CD14-positive monocyte (primary cell): ENCODE data around the gene OR51B2. TPM values are rescaled to one million over a fixed set of nuclear protein-coding genes. Genes with fewer than 3 reads are reported as not detected.
"Not testable (repeated sequence)": the region's sequence is repeated elsewhere in the genome, so short reads cannot be mapped to it uniquely, and the experiment has no call there.

Source experiments
- DNase-seq, 3 donors: peaks; one replicate each; pipeline ENCODE4 v3.0.0-alpha.2; 2011 to 2022
- H2AFZ ChIP-seq: 2 replicates; pipeline ENCODE4 v1.6.0; 2012; ENCODE audit warnings: mild to moderate bottlenecking, low read depth, low read length, inconsistent platforms; ENCODE audit not compliant: insufficient read depth, poor library complexity, severe bottlenecking
- H3K27ac ChIP-seq, 2 donors: 1 replicate in 1 of 2; 2 replicates in 1 of 2; pipeline ENCODE4 v1.5.1; 2012 to 2013; ENCODE audit warnings: low read length in 2 of 2, control low read depth in 1 of 2, inconsistent platforms in 1 of 2, low read depth in 1 of 2, mild to moderate bottlenecking in 1 of 2
- H3K27me3 ChIP-seq, 2 donors: one replicate each; pipeline versions ENCODE4 v1.6.0 to v1.6.1; 2011 to 2013; ENCODE audit warnings: low read length in 2 of 2; ENCODE audit not compliant: control insufficient read depth in 2 of 2, insufficient read depth in 2 of 2
- H3K36me3 ChIP-seq, 2 donors: replicated peaks in 1 of 2; 1 replicate in 1 of 2; 2 replicates in 1 of 2; pipeline versions ENCODE4 v1.5.1 to v1.6.1; 2012 to 2013; ENCODE audit warnings: low read length in 2 of 2, control low read depth in 1 of 2, inconsistent platforms in 1 of 2, mild to moderate bottlenecking in 1 of 2; ENCODE audit not compliant: insufficient read depth in 2 of 2, control insufficient read depth in 1 of 2
- H3K4me1 ChIP-seq, 2 donors: 1 replicate in 1 of 2; 2 replicates in 1 of 2; pipeline versions ENCODE4 v1.5.1 to v1.6.1; 2012 to 2013; ENCODE audit warnings: low read length in 2 of 2, control low read depth in 1 of 2, inconsistent platforms in 1 of 2, mild to moderate bottlenecking in 1 of 2, moderate library complexity in 1 of 2; ENCODE audit not compliant: insufficient read depth in 2 of 2, control insufficient read depth in 1 of 2
- H3K4me2 ChIP-seq: replicated peaks from 2 replicates; pipeline ENCODE3; 2012; ENCODE audit warnings: low read length, moderate library complexity, mild to moderate bottlenecking; ENCODE audit not compliant: poor library complexity, severe bottlenecking; ENCODE audit errors: extremely low read depth
- H3K4me3 ChIP-seq, 3 experiments: fragments of 200-600 bp in 1 of 3; sonication (generic) in 1 of 3; replicated peaks in 1 of 3; 1 replicate in 2 of 3; 2 replicates in 1 of 3; pipeline ENCODE4 v1.5.1; 2011 to 2013; ENCODE audit warnings: low read length in 3 of 3, mild to moderate bottlenecking in 3 of 3, control low read depth in 2 of 3, low read depth in 2 of 3, inconsistent platforms in 1 of 3, moderate library complexity in 1 of 3
- H3K79me2 ChIP-seq: 2 replicates; pipeline ENCODE4 v1.6.0; 2012; ENCODE audit warnings: mild to moderate bottlenecking, control low read depth, inconsistent platforms, low read length, moderate library complexity; ENCODE audit not compliant: insufficient read depth
- H3K9ac ChIP-seq: 2 replicates; pipeline ENCODE4 v1.6.0; 2017; ENCODE audit warnings: low read length, mild to moderate bottlenecking; ENCODE audit not compliant: insufficient read depth, poor library complexity, severe bottlenecking
- H3K9me3 ChIP-seq, 2 donors: replicated peaks in 1 of 2; 1 replicate in 1 of 2; 2 replicates in 1 of 2; pipeline versions ENCODE4 v1.5.1 to v1.6.1; 2012 to 2013; ENCODE audit warnings: low read length in 2 of 2, control low read depth in 1 of 2; ENCODE audit not compliant: control insufficient read depth in 1 of 2, insufficient read depth in 1 of 2
- H4K20me1 ChIP-seq: 2 replicates; pipeline ENCODE4 v1.6.0; 2012; ENCODE audit warnings: mild to moderate bottlenecking, low read length, control low read depth, moderate library complexity; ENCODE audit not compliant: insufficient read depth
- H3K27ac Mint-ChIP-seq, 7 donors: one replicate each; pipeline ENCODE4 v1.8.0; 2020; ENCODE audit warnings: mild to moderate bottlenecking in 7 of 7, mixed read lengths in 7 of 7, moderate library complexity in 6 of 7, inconsistent platforms in 2 of 7
- H3K27me3 Mint-ChIP-seq, 3 donors: one replicate each; pipeline ENCODE4 v1.8.0; 2021 to 2022; ENCODE audit warnings: low read depth in 3 of 3, mild to moderate bottlenecking in 3 of 3, mixed read lengths in 3 of 3, moderate library complexity in 3 of 3, inconsistent platforms in 1 of 3
- H3K36me3 Mint-ChIP-seq, 2 donors: one replicate each; pipeline ENCODE4 v1.8.0; 2020; ENCODE audit warnings: mixed read lengths in 2 of 2, inconsistent platforms in 1 of 2, mild to moderate bottlenecking in 1 of 2
- H3K4me1 Mint-ChIP-seq: one replicate; pipeline ENCODE4 v1.8.0; 2020; ENCODE audit warnings: mild to moderate bottlenecking, mixed read lengths
- H3K4me3 Mint-ChIP-seq, 2 donors: one replicate each; pipeline ENCODE4 v1.8.0; 2020; ENCODE audit warnings: mild to moderate bottlenecking in 2 of 2, mixed read lengths in 2 of 2, moderate library complexity in 1 of 2
- H3K9me3 Mint-ChIP-seq, 7 donors: one replicate each; pipeline ENCODE4 v1.8.0; 2020 to 2022; ENCODE audit warnings: mixed read lengths in 7 of 7, mild to moderate bottlenecking in 6 of 7, moderate library complexity in 6 of 7, inconsistent platforms in 2 of 7
- CTCF ChIP-seq: fragments of 200-600 bp; IDR thresholded peaks from one replicate; pipeline ENCODE4 v1.8.0; 2022; ENCODE audit warnings: antibody characterized with exemption, mild to moderate bottlenecking
- WGBS: methylation state at CpG from one replicate; pipeline ENCODE4 v1.1.5; 2013; ENCODE audit warnings: missing lambda C conversion rate; ENCODE audit not compliant: insufficient coverage; 5-methylcytosine and 5-hydroxymethylcytosine counted together
- intact Hi-C, 2 donors: fragments of 100-400 bp; cut with micrococcal nuclease; formaldehyde crosslinking; loops; one replicate each; pipeline versions ENCODE4 v1.15.0 to v1.15.1; 2023
- polyA plus RNA-seq, 3 donors: library from polyadenylated mRNA; depleted of rRNA in 1 of 3; unstranded in 2 of 3; stranded (reverse) in 1 of 3; fragments of 300-500 nt in 2 of 3; fragments of >200 nt in 1 of 3; fragmentation: Illumina TruSeq in 2 of 3; gene quantifications; 1 replicate in 2 of 3; 2 replicates in 1 of 3; pipeline ENCODE4 v1.2.3, GENCODE V29; 2012 to 2021

The OR51B2 gene
- polyA plus RNA-seq, 3 donors = not detected

- Mint-ChIP-seq H3K36me3 (no peaks in the 10 kb centered on the region), H3K9me3 (peaks cover 0 to 2% (median 0%) of the 10 kb centered on the region in 7 donors), H3K4me1 (no peaks in the 10 kb centered on the region), H3K4me3 (no peak overlapping the region), H3K27ac (no peak overlapping the region), H3K27me3 (peaks cover 0 to 4% (median 0%) of the 10 kb centered on the region in 3 donors)
- intact Hi-C loops = no loop called here
- Histone ChIP-seq H2AFZ (no peak overlapping the region), H3K9ac (no peak overlapping the region), H3K4me1 (no peaks in the 10 kb centered on the region), H3K27ac (no peak overlapping the region), H3K27me3 (no peaks in the 10 kb centered on the region), H3K36me3 (no peaks in the 10 kb centered on the region), H3K4me3 (no peak overlapping the region), H3K4me2 (no peak overlapping the region), H3K9me3 (no peaks in the 10 kb centered on the region), H4K20me1 (no peaks in the 10 kb centered on the region), H3K79me2 (no peaks in the 10 kb centered on the region)
- WGBS = no CpG with 5 or more reads among the region's 1 CpG
- TF ChIP-seq CTCF = no peak
- no peak for DNase-seq
These were observed 25.6 kb downstream of the OR51B2 start for GRCh38 chr11:5298451-5298850.

- Histone ChIP-seq H2AFZ (no peak overlapping the region), H3K79me2 (no peaks in the 10 kb centered on the region), H3K9me3 (no peaks in the 10 kb centered on the region), H3K4me1 (no peaks in the 10 kb centered on the region), H3K4me3 (no peak overlapping the region), H3K9ac (no peak overlapping the region), H4K20me1 (no peaks in the 10 kb centered on the region), H3K27ac (no peak overlapping the region), H3K36me3 (no peaks in the 10 kb centered on the region), H3K4me2 (no peak overlapping the region), H3K27me3 (no peaks in the 10 kb centered on the region)
- Mint-ChIP-seq H3K36me3 (no peaks in the 10 kb centered on the region), H3K27me3 (peaks cover 0 to 4% (median 0%) of the 10 kb centered on the region in 3 donors), H3K4me1 (no peaks in the 10 kb centered on the region), H3K4me3 (no peak overlapping the region), H3K27ac (no peak overlapping the region), H3K9me3 (peaks cover 0 to 5% (median 0%) of the 10 kb centered on the region in 7 donors)
- no peak for TF ChIP-seq CTCF
- 85% methylated on average over 2 of the region's 4 CpGs for WGBS
- no peak for DNase-seq
- intact Hi-C loops = no loop called here
These were observed 26.3 kb downstream of the OR51B2 start for GRCh38 chr11:5297721-5298323.

- not testable (repeated sequence) for H3K36me3 Mint-ChIP-seq
These were observed 29.6 kb downstream of the OR51B2 start for GRCh38 chr11:5294342-5294995.

More at GRCh38 chr11:5294342-5294995, 29.6 kb downstream of the OR51B2 start:
- H3K4me1 ChIP-seq, H3K27ac Mint-ChIP-seq, H3K9ac ChIP-seq, DNase-seq, H3K9me3 Mint-ChIP-seq, H3K36me3 ChIP-seq, H3K4me2 ChIP-seq, H3K4me1 Mint-ChIP-seq, intact Hi-C loops, H4K20me1 ChIP-seq, H3K4me3 Mint-ChIP-seq, H3K27ac ChIP-seq, H3K79me2 ChIP-seq, H2AFZ ChIP-seq, H3K9me3 ChIP-seq, H3K4me3 ChIP-seq, H3K27me3 ChIP-seq, H3K27me3 Mint-ChIP-seq: not testable (repeated sequence)
- 96% methylated on average over 34 of the region's 41 CpGs for WGBS
